Motor neuron (in vitro differentiated cells): ENCODE measurements around the gene RPL31. TPM values are rescaled to one million over a fixed set of nuclear protein-coding genes. Genes with fewer than 3 reads are reported as not detected.

Source experiments
- ATAC-seq, 8 experiments: fragments of 200-7000 bp; cut with Tn5 transposase; replicated peaks in 6 of 8; 2 replicates each; pipeline ENCODE4 v1.8.0; 2021; ENCODE audit warnings: mild to moderate bottlenecking in 8 of 8, moderate library complexity in 8 of 8
- H3K27ac ChIP-seq, 2 donors: fragments of 250-450 bp; sonication (Bioruptor Pico); 2 replicates each; pipeline ENCODE4 v1.9.0; 2021; ENCODE audit warnings: antibody characterized with exemption in 2 of 2, mild to moderate bottlenecking in 2 of 2, moderate library complexity in 1 of 2
- H3K4me1 ChIP-seq, 2 donors: fragments of 250-450 bp; sonication (Bioruptor Pico); replicated peaks in 1 of 2; 2 replicates each; pipeline ENCODE4 v1.6.1; 2021; ENCODE audit warnings: antibody characterized with exemption in 2 of 2, mild to moderate bottlenecking in 2 of 2, moderate library complexity in 1 of 2
- H3K4me3 ChIP-seq, 5 donors: fragments of 250-450 bp; sonication (Bioruptor Pico); 2 replicates each; pipeline ENCODE4 v1.9.0; 2021; ENCODE audit warnings: antibody characterized with exemption in 5 of 5, mild to moderate bottlenecking in 5 of 5, moderate library complexity in 4 of 5
- WGBS, 10 experiments: fragments of 450-650 bp; shearing (Covaris generic); methylation state at CpG; one replicate each; pipeline ENCODE4 v1.0.0; 2022; 5-methylcytosine and 5-hydroxymethylcytosine counted together
- in situ Hi-C, 9 experiments: fragments of 400-800 bp; cut with MboI; loops; one replicate each; pipeline ENCODE4 v1.15.0; 2021; ENCODE audit warnings: low sequenced_read_pairs in 9 of 9, low pct_unique_long_range_greater_than_20kb in 2 of 9; ENCODE audit not compliant: unreplicated experiment in 9 of 9
- total RNA-seq, 8 experiments: library from RNA; unstranded; fragments of 300-600 nt; gene quantifications; 2 replicates each; pipeline versions ENCODE4 v1.2.3 to v1.2.4, GENCODE V29; 2022

Gene RPL31
- total RNA-seq, 8 experiments from 2014 or later = 1,777 to 4,126 (median 2,476) TPM

- no peak for ATAC-seq
- WGBS, 10 experiments = 60 to 100% (median 84%) methylated on average over 1 to 9 of the region's 12 CpGs; no CpG with 5 or more reads in 2 of the 10 experiments
- H3K4me1 ChIP-seq = peaks cover 14% of the 10 kb centered on the region in 2 donors
- no peak overlapping the region for H3K27ac ChIP-seq
- in situ Hi-C loops = loop anchor here in 3 of 9 experiments (25.0 kb wide), 3 partner anchors 158 to 258 kb away; partner anchors contain the start of genes CNOT11 (in 1 of the 3) and TBC1D8 (in 1 of the 3)
- no peak overlapping the region for H3K4me3 ChIP-seq
These were observed 2.7 kb downstream of the RPL31 start for GRCh38 chr2:101004620-101005325.

GRCh38 chr2:101006065-101006715, 4.1 kb downstream of the RPL31 start:
- in situ Hi-C loops = loop anchor here in 3 of 9 experiments (25.0 kb wide), 3 partner anchors 156 to 256 kb away; partner anchors contain the start of genes CNOT11 (in 1 of the 3) and TBC1D8 (in 1 of the 3)
- 37 to 100% (median 86%) methylated on average over 1 to 4 of the region's 4 CpGs; no CpG with 5 or more reads in 1 of the 10 experiments for WGBS, 10 experiments
- H3K4me3 ChIP-seq = no peak overlapping the region
- no peak overlapping the region for H3K27ac ChIP-seq
- peaks cover 12 to 14% of the 10 kb centered on the region in 2 donors for H3K4me1 ChIP-seq
- ATAC-seq = no peak

DNA sequence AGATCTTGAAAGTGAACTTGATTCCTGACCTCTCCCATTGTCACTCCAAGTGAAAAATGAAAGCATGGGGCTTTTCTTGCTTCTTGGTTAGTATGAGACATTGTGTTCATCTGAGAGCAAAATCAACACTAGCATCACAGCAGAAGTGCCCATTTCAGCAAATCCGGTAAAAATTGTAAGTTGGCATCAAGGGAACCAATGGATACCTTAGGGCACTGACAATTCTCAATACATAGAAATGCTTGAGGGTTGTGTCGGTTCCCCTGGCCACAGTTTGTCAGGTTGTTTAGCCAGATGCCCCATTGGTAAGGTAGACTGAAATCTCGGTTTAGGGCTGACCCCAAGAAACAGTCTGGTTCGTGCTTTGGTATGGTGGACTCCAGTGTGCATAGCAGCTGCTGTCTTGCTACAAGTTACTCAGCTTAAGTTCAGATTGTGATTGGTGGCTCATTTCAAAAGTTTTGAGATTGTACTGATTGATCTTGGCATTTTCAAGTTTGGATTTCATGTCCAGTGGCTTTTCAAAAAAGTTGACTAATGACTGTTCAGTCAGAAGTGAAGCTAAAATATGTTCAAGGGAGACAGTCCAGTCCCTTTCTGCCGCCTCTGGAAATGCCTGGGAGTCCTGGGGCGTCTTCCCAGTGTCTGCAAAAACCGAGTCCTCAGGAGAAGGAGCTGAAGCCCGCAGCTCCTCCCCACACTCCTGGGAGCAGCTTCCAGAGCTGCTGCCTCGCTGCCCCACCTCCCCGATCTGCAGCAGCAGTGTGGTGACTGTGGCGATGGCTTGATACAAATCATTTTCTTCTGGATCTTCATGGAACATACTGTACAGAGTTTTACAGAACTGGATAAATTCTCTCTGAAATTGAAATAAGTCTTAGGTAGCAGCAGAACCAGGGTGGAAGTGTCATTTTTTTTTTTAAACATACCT, 5.6 kb downstream of the RPL31 start:
- Histone ChIP-seq H3K4me1 (peaks cover 6 to 9% of the 10 kb centered on the region in 2 donors), H3K4me3 (no peak overlapping the region), H3K27ac (no peak overlapping the region)
- in situ Hi-C loops = loop anchor here in 3 of 9 experiments (25.0 kb wide), 3 partner anchors 155 to 255 kb away; partner anchors contain the start of genes CNOT11 (in 1 of the 3) and TBC1D8 (in 1 of the 3)
- peak in 5 of 8 experiments; percentile 7 to 26 (median 9) for ATAC-seq
- 72 to 100% (median 90%) methylated on average over 1 to 10 of the region's 11 CpGs; no CpG with 5 or more reads in 2 of the 10 experiments for WGBS, 10 experiments

- 74 to 100% (median 92%) methylated on average over 1 to 8 of the region's 10 CpGs; no CpG with 5 or more reads in 4 of the 10 experiments for WGBS, 10 experiments
- H3K4me1 ChIP-seq = no peaks in the 10 kb centered on the region
- ATAC-seq = no peak
- in situ Hi-C loops = loop anchor here in 3 of 9 experiments (25.0 kb wide), 3 partner anchors 151 to 251 kb away; partner anchors contain the start of genes CNOT11 (in 1 of the 3) and TBC1D8 (in 1 of the 3)
- no peak overlapping the region for H3K27ac ChIP-seq
- no peak overlapping the region for H3K4me3 ChIP-seq
These were observed 9.1 kb downstream of the RPL31 start for GRCh38 chr2:101011152-101011551.

DNA sequence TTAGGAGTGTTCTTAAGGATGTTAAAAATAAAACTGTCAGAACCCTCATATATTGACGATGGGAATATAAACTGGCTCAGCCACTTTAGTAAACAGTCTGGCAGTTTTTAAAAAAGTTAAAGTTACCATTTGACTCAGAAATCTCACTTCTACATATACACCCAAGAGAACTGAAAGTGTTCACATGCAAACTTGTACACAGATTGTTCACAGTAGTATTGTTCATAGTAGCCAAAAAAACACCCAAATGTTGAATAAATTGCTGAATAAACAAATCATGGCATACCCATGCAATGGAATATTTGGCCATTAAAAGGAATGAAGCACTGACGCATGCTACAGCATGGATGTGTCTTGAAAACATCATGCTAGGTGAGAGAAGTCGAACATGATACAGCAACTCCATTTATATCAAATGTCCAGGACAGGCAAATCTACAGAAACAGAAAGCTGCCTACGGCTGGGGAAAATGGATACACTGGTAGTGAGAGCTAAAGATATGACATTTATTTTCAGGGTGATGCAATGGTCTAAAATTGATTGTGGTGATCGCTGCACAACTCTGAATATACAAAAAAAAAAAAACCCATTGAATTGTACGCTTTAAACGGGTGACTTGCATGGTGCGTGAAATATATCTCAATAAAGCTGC, 10.1 kb downstream of the RPL31 start:
- H3K4me1 ChIP-seq = no peaks in the 10 kb centered on the region
- 31 to 100% (median 78%) methylated on average over 2 to 8 of the region's 8 CpGs for WGBS, 10 experiments
- no peak overlapping the region for H3K4me3 ChIP-seq
- in situ Hi-C loops = loop anchor here in 3 of 9 experiments (25.0 kb wide), 3 partner anchors 150 to 250 kb away; partner anchors contain the start of genes CNOT11 (in 1 of the 3) and TBC1D8 (in 1 of the 3)
- ATAC-seq = peak in 2 of 8 experiments; percentile 21 to 40
- no peak overlapping the region for H3K27ac ChIP-seq

DNA sequence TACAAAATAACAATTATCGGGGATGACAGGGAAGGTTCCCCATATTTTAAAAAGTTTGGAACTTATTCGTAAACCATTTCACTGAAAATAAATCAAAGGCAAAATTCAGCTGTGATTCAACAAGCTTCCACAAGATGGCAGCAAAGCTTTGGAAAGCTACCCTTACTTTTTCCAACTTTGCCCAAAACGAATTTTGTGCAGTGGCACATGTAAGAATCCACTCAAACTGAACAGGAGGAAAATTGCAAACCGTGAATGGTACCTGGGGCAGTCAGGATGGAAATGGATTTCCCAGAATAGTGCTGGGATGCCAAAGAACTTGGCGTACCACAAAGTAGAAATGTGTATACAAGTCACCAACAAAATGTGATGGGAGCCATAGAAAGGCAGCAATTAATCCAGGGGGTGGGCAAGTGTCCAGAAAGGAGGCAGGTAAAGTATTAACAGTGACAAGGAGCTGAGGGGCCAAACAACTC, 10.7 kb downstream of the RPL31 start:
- H3K27ac ChIP-seq = no peak overlapping the region
- WGBS, 10 experiments = 29 to 70% (median 49%) methylated on average over 2 to 5 of the region's 5 CpGs; no CpG with 5 or more reads in 1 of the 10 experiments
- no peak for ATAC-seq
- no peaks in the 10 kb centered on the region for H3K4me1 ChIP-seq
- in situ Hi-C loops = loop anchor here in 3 of 9 experiments (25.0 kb wide), 3 partner anchors 150 to 250 kb away; partner anchors contain the start of genes CNOT11 (in 1 of the 3) and TBC1D8 (in 1 of the 3)
- no peak overlapping the region for H3K4me3 ChIP-seq

- Histone ChIP-seq H3K27ac (no peak overlapping the region), H3K4me3 (no peak overlapping the region), H3K4me1 (no peaks in the 10 kb centered on the region)
- 72 to 100% (median 93%) methylated on average over 2 to 6 of the region's 6 CpGs for WGBS, 10 experiments
- no peak for ATAC-seq
- in situ Hi-C loops = loop anchor here in 3 of 9 experiments (25.0 kb wide), 3 partner anchors 148 to 248 kb away; partner anchors contain the start of genes CNOT11 (in 1 of the 3) and TBC1D8 (in 1 of the 3)
These were observed 12.3 kb downstream of the RPL31 start for GRCh38 chr2:101014264-101014857.

GRCh38 chr2:101017371-101017770, 15.3 kb downstream of the RPL31 start:
- WGBS, 10 experiments = 50 to 94% (median 82%) methylated on average over 1 to 3 of the region's 3 CpGs; no CpG with 5 or more reads in 4 of the 10 experiments
- no peak for ATAC-seq
- H3K4me3 ChIP-seq = no peak overlapping the region
- no peak overlapping the region for H3K27ac ChIP-seq
- in situ Hi-C loops = loop anchor here in 3 of 9 experiments (25.0 kb wide), 3 partner anchors 145 to 245 kb away; partner anchors contain the start of genes CNOT11 (in 1 of the 3) and TBC1D8 (in 1 of the 3)
- no peaks in the 10 kb centered on the region for H3K4me1 ChIP-seq

GRCh38 chr2:101018934-101019333, 16.8 kb downstream of the RPL31 start:
- ATAC-seq = no peak
- Histone ChIP-seq H3K27ac (no peak overlapping the region), H3K4me3 (no peak overlapping the region), H3K4me1 (no peaks in the 10 kb centered on the region)
- 40 to 100% (median 92%) methylated on average over 1 to 7 of the region's 8 CpGs; no CpG with 5 or more reads in 1 of the 10 experiments for WGBS, 10 experiments
- in situ Hi-C loops = loop anchor here in 3 of 9 experiments (25.0 kb wide), 3 partner anchors 143 to 243 kb away; partner anchors contain the start of genes CNOT11 (in 1 of the 3) and TBC1D8 (in 1 of the 3)

GRCh38 chr2:101022221-101022620, 20.1 kb downstream of the RPL31 start:
- WGBS, 10 experiments = 60 to 100% (median 93%) methylated on average over 1 to 14 of the region's 16 CpGs; no CpG with 5 or more reads in 1 of the 10 experiments
- H3K4me3 ChIP-seq = no peak overlapping the region
- peaks cover 6 to 7% of the 10 kb centered on the region in 2 donors for H3K4me1 ChIP-seq
- in situ Hi-C loops = loop anchor here in 3 of 9 experiments (25.0 kb wide), 3 partner anchors 140 to 240 kb away; partner anchors contain the start of genes CNOT11 (in 1 of the 3) and TBC1D8 (in 1 of the 3)
- H3K27ac ChIP-seq = no peak overlapping the region
- no peak for ATAC-seq
